HepG2 (cell line): ENCODE measurements around the gene MGAT2. TPM values are rescaled to one million over a fixed set of nuclear protein-coding genes. Genes with fewer than 3 reads are reported as not detected.

ENCODE experiments used
- ATAC-seq: fragments of 200-7000 bp; cut with Tn5 transposase; 3 replicates; pipeline ENCODE4 v1.9.1; 2020; ENCODE audit warnings: mild to moderate bottlenecking, moderate library complexity
- BruUV-seq: library from RNA; stranded (reverse); fragments of 400-500 nt; replicated peaks from 2 replicates; lab custom pipeline; 2021; lab: Mats Ljungman, UMichigan
- CTCF ChIA-PET: fragments of 300-600 bp; formaldehyde crosslinking; extraction: SDS; loops from one replicate; lab custom pipeline; 2021; ENCODE audit warnings: low total read pairs, inconsistent platforms, low intra/inter-chr PET ratio; lab: Yijun Ruan, JAX
- POLR2A ChIA-PET: fragments of 350-600 bp; sonication (Branson Sonifier 250); formaldehyde crosslinking; loops from one replicate; lab custom pipeline; 2020; ENCODE audit warnings: antibody characterized with exemption, inconsistent platforms; lab: Yijun Ruan, JAX
- DNase-seq: peaks from one replicate; pipeline ENCODE4 v3.0.0-alpha.2; 2015; ENCODE audit warnings: low spot score
- FAIRE-seq: peaks from 3 replicates; lab custom pipeline; 2011; peaks lifted over from hg19 to GRCh38; lab: Jason Lieb, UNC
- H2AFZ ChIP-seq: one replicate; pipeline ENCODE4 v1.6.1; 2011; ENCODE audit warnings: low read length, inconsistent platforms
- H3K27ac ChIP-seq: fragments of 300-600 bp; 3 replicates; pipeline ENCODE4 v1.8.0; 2011; ENCODE audit warnings: mixed run types, mild to moderate bottlenecking, mixed read lengths, low read length, inconsistent platforms; ENCODE audit not compliant: insufficient read depth; ENCODE audit errors: extremely low read length
- H3K27me3 ChIP-seq, 2 experiments: fragments of 200-600 bp in 1 of 2; 2 replicates in 1 of 2; 3 replicates in 1 of 2; pipeline versions ENCODE4 v1.6.0 to v1.8.0; 2011; ENCODE audit warnings: low read length in 2 of 2, mild to moderate bottlenecking in 2 of 2, moderate library complexity in 2 of 2, inconsistent platforms in 1 of 2; ENCODE audit not compliant: insufficient read depth in 2 of 2, control insufficient read depth in 1 of 2
- H3K36me3 ChIP-seq, 2 experiments: fragments of 200-600 bp in 1 of 2; replicated peaks in 1 of 2; 2 replicates in 1 of 2; 3 replicates in 1 of 2; pipeline versions ENCODE4 v1.5.1 to v1.8.0; 2011; ENCODE audit warnings: low read length in 2 of 2, inconsistent platforms in 1 of 2; ENCODE audit not compliant: insufficient read depth in 2 of 2, control insufficient read depth in 1 of 2
- H3K4me1 ChIP-seq: 2 replicates; pipeline ENCODE4 v1.5.1; 2012; ENCODE audit warnings: low read length, inconsistent platforms; ENCODE audit not compliant: insufficient read depth
- H3K4me2 ChIP-seq: 2 replicates; pipeline ENCODE4 v1.6.0; 2011; ENCODE audit warnings: low read depth, low read length, inconsistent platforms
- H3K4me3 ChIP-seq, 3 experiments: fragments of 200-600 bp in 1 of 3; sonication (generic), shearing (Covaris generic) in 1 of 3; replicated peaks in 1 of 3; 2 replicates each; pipeline ENCODE4 v1.5.1; 2011 to 2016; ENCODE audit warnings: low read length in 3 of 3, inconsistent platforms in 2 of 3, low read depth in 2 of 3, mild to moderate bottlenecking in 2 of 3, control low read depth in 1 of 3, mixed read lengths in 1 of 3; ENCODE audit not compliant: insufficient read depth in 1 of 3
- H3K79me2 ChIP-seq: one replicate; pipeline ENCODE4 v1.6.1; 2011; ENCODE audit warnings: low read length, inconsistent platforms; ENCODE audit not compliant: insufficient read depth
- H3K9ac ChIP-seq: 2 replicates; pipeline ENCODE4 v1.6.0; 2011; ENCODE audit warnings: mild to moderate bottlenecking, low read depth, low read length, inconsistent platforms; ENCODE audit not compliant: insufficient read depth
- H3K9me3 ChIP-seq: 2 replicates; pipeline ENCODE4 v1.5.1; 2012; ENCODE audit warnings: mild to moderate bottlenecking, low read length
- H4K20me1 ChIP-seq: 2 replicates; pipeline ENCODE4 v1.6.0; 2011; ENCODE audit warnings: inconsistent platforms, mild to moderate bottlenecking, low read length, moderate library complexity; ENCODE audit not compliant: insufficient read depth
- AGO2 ChIP-seq: fragments of 200-400 bp; formaldehyde crosslinking; optimal IDR thresholded peaks from 2 replicates; pipeline ENCODE3; 2017; ENCODE audit warnings: mild to moderate bottlenecking, low read depth, low read length, moderate library complexity
- CAMTA2 ChIP-seq: sonication (generic); formaldehyde crosslinking; IDR thresholded peaks from 2 replicates; pipeline ENCODE4 v1.4.0; 2020; ENCODE audit warnings: mild to moderate bottlenecking, missing genetic modification reagents, borderline replicate concordance
- FOXJ3 ChIP-seq: sonication (generic); formaldehyde crosslinking; IDR thresholded peaks from 2 replicates; pipeline ENCODE4 v1.4.0; 2020; ENCODE audit warnings: missing genetic modification reagents, mild to moderate bottlenecking, borderline replicate concordance
- GABPA ChIP-seq, 2 experiments: IDR thresholded peaks; 2 replicates each; pipeline ENCODE4 v1.6.1; 2011 to 2016; ENCODE audit warnings: low read depth in 2 of 2, low read length in 1 of 2, missing biosample characterization in 1 of 2, missing genetic modification characterization in 1 of 2
- HNRNPK ChIP-seq: fragments of 200-400 bp; formaldehyde crosslinking; IDR thresholded peaks from 2 replicates; pipeline ENCODE4 v1.6.1; 2018; ENCODE audit warnings: low read length, low read depth, moderate library complexity, mild to moderate bottlenecking; ENCODE audit not compliant: poor library complexity, severe bottlenecking
- MAFF ChIP-seq: IDR thresholded peaks from 2 replicates; pipeline ENCODE4 v1.6.1; 2011; ENCODE audit warnings: low read depth, low read length, improper control_type of control experiment
- MIER3 ChIP-seq: IDR thresholded peaks from 2 replicates; pipeline ENCODE4 v1.6.1; 2016; ENCODE audit warnings: missing compliant biosample characterization, borderline replicate concordance
- MTERF4 ChIP-seq: sonication (generic); formaldehyde crosslinking; IDR thresholded peaks from 2 replicates; pipeline ENCODE4 v1.8.0; 2023; ENCODE audit warnings: mild to moderate bottlenecking, missing genetic modification reagents
- POLR2G ChIP-seq: fragments of 200-400 bp; formaldehyde crosslinking; IDR thresholded peaks from 2 replicates; pipeline ENCODE4 v1.6.1; 2018; ENCODE audit warnings: mild to moderate bottlenecking, low read depth, low read length, moderate library complexity
- ZNF121 ChIP-seq: sonication (generic); formaldehyde crosslinking; IDR thresholded peaks from 2 replicates; pipeline ENCODE4 v1.5.0; 2020; ENCODE audit warnings: mild to moderate bottlenecking, missing genetic modification reagents
- WGBS: methylation state at CpG from one replicate; pipeline ENCODE4 v1.1.6; 2017; ENCODE audit warnings: low lambda C conversion rate; 5-methylcytosine and 5-hydroxymethylcytosine counted together
- in situ Hi-C: cut with HindIII; loops from 2 replicates; pipeline ENCODE4 v1.10.0; 2017; ENCODE audit warnings: low pct_unique_long_range_greater_than_20kb; ENCODE audit not compliant: extremely low pct_ligation_motif_present
- intact Hi-C: fragments of 100-400 bp; cut with micrococcal nuclease; formaldehyde crosslinking; loops from one replicate; pipeline ENCODE4 v1.10.0; 2022; ENCODE audit not compliant: unreplicated experiment
- polyA plus RNA-seq, 8 experiments: library from polyadenylated mRNA; depleted of rRNA in 3 of 8; stranded (reverse) in 7 of 8; unstranded in 1 of 8; fragments of >200 nt; fragmentation: Illumina TruSeq in 4 of 8; extraction: Trizol in 4 of 8; gene quantifications; 2 replicates each; pipeline versions ENCODE4 v1.2.1 to v1.2.3, GENCODE V29; 2011 to 2016; ENCODE audit warnings: low read depth in 4 of 8, missing spikeins in 1 of 8, mixed read lengths in 1 of 8; ENCODE audit not compliant: insufficient read depth in 1 of 8
- total RNA-seq, 5 experiments: library from RNA; depleted of rRNA; stranded (reverse); fragments of >200 nt; fragmentation: Illumina TruSeq; extraction: Trizol; gene quantifications; 2 replicates each; pipeline ENCODE4 v1.2.3, GENCODE V29; 2016; ENCODE audit warnings: low read depth in 1 of 5
- TF ChIP-seq, protein P1 (sequence below): sonication (generic); formaldehyde crosslinking; IDR thresholded peaks from 2 replicates; pipeline ENCODE4 v1.5.1; 2020; ENCODE audit warnings: missing genetic modification reagents, mild to moderate bottlenecking, borderline replicate concordance
- TF ChIP-seq, protein P2 (sequence below): sonication (generic); formaldehyde crosslinking; conservative IDR thresholded peaks from 2 replicates; pipeline ENCODE4 v1.8.0; 2022; ENCODE audit warnings: missing genetic modification reagents

MGAT2 gene
- total and polyA plus RNA-seq, 2 of the 13 experiments (the other 11 are each of a cell fraction or from before 2014, with no cell fraction given), result 12.9 to 51.9 TPM

GRCh38 chr14:49623387-49623786 is 2.8 kb downstream of the MGAT2 start (continued):
- TF ChIP-seq, protein P1, sequence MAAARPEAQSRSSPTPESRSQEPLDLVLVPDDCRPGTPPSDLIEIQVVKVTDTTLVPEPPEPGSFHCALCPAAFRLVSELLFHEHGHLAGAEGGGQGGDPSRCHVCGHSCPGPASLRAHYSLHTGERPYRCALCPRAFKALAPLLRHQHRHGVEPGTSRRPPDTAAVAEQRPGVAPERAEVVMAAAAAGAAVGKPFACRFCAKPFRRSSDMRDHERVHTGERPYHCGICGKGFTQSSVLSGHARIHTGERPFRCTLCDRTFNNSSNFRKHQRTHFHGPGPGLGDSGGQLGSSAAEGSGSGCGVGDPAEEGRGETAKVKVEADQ (CRISPR knock-in tag), result no peak
- no peak for TF ChIP-seq HNRNPK
- no peak for TF ChIP-seq CAMTA2 (CRISPR knock-in tag)
- TF ChIP-seq MAFF, result peak; percentile 78; the same call in 1 of the 2 replicates
- no peak for TF ChIP-seq GABPA (IDR thresholded peaks at IDR 0.05; ENCODE audit: low read depth, low read length)
- no peak for TF ChIP-seq GABPA (CRISPR knock-in tag; IDR thresholded peaks at IDR 0.05; ENCODE audit: low read depth)
- TF ChIP-seq MIER3 (CRISPR knock-in tag), result no peak
- TF ChIP-seq, all 625 proteins: peak for 2

GRCh38 chr14:49623941-49624839 is 3.6 kb downstream of the MGAT2 start:
- WGBS, result 76% methylated on average over 6 of the region's 6 CpGs
- Histone ChIP-seq H3K36me3 (peaks cover 0 to 4% of the 10 kb centered on the region in 2 experiments; a peak in 2 of 5 replicates), H2AFZ (no peak overlapping the region), H3K27ac (no peak overlapping the region), H3K79me2 (peaks cover 54% of the 10 kb centered on the region), H3K4me1 (peaks cover 39% of the 10 kb centered on the region), H4K20me1 (peaks cover 12% of the 10 kb centered on the region), H3K4me2 (peak overlapping the region; percentile 12; the same call in 1 of the 2 replicates), H3K9ac (no peak overlapping the region), H3K27me3 (no peaks in the 10 kb centered on the region; a peak in 1 of 5 replicates)
- ATAC-seq (no peak), FAIRE-seq (no peak)
- POLR2A ChIA-PET, result interaction anchor here (0.6 to 1.4 kb wide), 5 partner anchors 8 to 94 kb away, joined by 3 to 8 read pairs (median 4); partner anchors contain the start of gene LRR1
- no TSS peak for BruUV-seq
- in situ Hi-C loops (no loop called here), intact Hi-C loops (no loop called here)
- CTCF ChIA-PET, result no interaction called here
- TF ChIP-seq POLR2G (peak; percentile 37; the same call in 1 of the 2 replicates), ZNF121 (CRISPR knock-in tag) (peak; percentile 94), MTERF4 (CRISPR knock-in tag) (no peak), FOXJ3 (no peak), AGO2 (peak; percentile 7)
- TF ChIP-seq, protein P2, sequence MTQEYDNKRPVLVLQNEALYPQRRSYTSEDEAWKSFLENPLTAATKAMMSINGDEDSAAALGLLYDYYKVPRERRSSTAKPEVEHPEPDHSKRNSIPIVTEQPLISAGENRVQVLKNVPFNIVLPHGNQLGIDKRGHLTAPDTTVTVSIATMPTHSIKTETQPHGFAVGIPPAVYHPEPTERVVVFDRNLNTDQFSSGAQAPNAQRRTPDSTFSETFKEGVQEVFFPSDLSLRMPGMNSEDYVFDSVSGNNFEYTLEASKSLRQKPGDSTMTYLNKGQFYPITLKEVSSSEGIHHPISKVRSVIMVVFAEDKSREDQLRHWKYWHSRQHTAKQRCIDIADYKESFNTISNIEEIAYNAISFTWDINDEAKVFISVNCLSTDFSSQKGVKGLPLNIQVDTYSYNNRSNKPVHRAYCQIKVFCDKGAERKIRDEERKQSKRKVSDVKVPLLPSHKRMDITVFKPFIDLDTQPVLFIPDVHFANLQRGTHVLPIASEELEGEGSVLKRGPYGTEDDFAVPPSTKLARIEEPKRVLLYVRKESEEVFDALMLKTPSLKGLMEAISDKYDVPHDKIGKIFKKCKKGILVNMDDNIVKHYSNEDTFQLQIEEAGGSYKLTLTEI, result no peak
- TF ChIP-seq, all 625 proteins: peak for 3
- no peak for DNase-seq
- Histone ChIP-seq H3K4me3 (no peak overlapping the region; a peak in 1 of 6 replicates), H3K9me3 (no peaks in the 10 kb centered on the region)
